Measurements from ENCODE around the gene PCBP3.

DNA sequence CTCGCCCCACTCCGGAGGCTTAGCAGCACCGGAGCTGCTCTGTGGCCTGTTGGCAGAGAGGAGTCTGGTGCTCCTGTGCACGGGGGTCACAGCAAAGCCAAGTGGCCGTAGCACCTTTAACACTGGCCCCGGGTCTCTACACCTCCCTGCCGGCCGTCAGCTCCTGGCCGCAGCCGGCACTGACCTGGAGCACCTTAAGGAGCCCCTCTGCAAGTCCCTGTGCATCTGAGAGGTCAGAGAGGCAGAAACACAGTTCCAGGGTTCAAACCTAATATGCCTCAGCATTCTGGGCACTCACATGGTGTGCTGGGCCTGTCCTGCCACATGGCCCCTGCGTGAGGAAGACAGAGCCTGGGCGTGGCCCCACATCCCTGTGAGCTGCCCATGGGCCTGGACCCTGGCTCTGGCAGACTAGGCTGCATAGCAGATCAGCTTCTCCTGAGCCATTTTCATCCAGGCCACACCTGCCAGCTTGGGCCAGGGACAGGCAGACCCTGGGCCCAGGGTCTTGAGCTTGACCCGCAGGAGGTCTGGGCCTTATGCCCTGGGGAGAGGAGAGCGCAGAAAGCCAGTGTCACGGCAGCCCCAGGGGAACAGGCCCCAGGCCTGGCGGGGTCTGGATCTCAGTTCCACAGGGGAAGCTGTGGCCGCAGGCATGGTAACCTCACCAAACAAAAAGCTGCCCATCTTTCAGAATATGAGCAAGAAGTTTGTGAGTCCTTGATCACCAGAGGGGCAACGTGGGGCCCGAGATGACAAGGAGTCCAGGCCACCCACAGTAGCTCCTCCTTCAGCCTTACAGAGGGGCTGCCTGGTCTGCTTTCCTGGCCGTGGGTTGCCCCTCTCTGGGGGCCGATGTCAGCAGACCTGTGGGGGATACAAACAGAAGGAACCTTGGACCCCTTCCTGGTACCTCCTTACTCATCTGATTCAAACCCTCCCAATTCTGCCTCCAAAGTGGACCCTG is 192.1 kb downstream of the PCBP3 start:
- TF ChIP-seq, protein P1, sequence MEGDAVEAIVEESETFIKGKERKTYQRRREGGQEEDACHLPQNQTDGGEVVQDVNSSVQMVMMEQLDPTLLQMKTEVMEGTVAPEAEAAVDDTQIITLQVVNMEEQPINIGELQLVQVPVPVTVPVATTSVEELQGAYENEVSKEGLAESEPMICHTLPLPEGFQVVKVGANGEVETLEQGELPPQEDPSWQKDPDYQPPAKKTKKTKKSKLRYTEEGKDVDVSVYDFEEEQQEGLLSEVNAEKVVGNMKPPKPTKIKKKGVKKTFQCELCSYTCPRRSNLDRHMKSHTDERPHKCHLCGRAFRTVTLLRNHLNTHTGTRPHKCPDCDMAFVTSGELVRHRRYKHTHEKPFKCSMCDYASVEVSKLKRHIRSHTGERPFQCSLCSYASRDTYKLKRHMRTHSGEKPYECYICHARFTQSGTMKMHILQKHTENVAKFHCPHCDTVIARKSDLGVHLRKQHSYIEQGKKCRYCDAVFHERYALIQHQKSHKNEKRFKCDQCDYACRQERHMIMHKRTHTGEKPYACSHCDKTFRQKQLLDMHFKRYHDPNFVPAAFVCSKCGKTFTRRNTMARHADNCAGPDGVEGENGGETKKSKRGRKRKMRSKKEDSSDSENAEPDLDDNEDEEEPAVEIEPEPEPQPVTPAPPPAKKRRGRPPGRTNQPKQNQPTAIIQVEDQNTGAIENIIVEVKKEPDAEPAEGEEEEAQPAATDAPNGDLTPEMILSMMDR (IDR thresholded peaks at IDR 0.05; ENCODE audit: poor library complexity, severe bottlenecking) = no peak
- TF ChIP-seq, protein P2, sequence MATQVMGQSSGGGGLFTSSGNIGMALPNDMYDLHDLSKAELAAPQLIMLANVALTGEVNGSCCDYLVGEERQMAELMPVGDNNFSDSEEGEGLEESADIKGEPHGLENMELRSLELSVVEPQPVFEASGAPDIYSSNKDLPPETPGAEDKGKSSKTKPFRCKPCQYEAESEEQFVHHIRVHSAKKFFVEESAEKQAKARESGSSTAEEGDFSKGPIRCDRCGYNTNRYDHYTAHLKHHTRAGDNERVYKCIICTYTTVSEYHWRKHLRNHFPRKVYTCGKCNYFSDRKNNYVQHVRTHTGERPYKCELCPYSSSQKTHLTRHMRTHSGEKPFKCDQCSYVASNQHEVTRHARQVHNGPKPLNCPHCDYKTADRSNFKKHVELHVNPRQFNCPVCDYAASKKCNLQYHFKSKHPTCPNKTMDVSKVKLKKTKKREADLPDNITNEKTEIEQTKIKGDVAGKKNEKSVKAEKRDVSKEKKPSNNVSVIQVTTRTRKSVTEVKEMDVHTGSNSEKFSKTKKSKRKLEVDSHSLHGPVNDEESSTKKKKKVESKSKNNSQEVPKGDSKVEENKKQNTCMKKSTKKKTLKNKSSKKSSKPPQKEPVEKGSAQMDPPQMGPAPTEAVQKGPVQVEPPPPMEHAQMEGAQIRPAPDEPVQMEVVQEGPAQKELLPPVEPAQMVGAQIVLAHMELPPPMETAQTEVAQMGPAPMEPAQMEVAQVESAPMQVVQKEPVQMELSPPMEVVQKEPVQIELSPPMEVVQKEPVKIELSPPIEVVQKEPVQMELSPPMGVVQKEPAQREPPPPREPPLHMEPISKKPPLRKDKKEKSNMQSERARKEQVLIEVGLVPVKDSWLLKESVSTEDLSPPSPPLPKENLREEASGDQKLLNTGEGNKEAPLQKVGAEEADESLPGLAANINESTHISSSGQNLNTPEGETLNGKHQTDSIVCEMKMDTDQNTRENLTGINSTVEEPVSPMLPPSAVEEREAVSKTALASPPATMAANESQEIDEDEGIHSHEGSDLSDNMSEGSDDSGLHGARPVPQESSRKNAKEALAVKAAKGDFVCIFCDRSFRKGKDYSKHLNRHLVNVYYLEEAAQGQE (IDR thresholded peaks at IDR 0.05; ENCODE audit: borderline replicate concordance) = no peak
- TF ChIP-seq SMC3 (conservative IDR thresholded peaks at IDR 0.05; ENCODE audit: poor library complexity) = no peak
- TF ChIP-seq EZH2 (IDR thresholded peaks at IDR 0.05; ENCODE audit: borderline replicate concordance, insufficient read depth, low read length, poor library complexity, severe bottlenecking) = no peak
- TF ChIP-seq EP300 (conservative IDR thresholded peaks at IDR 0.05; ENCODE audit: poor library complexity, severe bottlenecking) = no peak

All from neural cell (in vitro differentiated cells).